WTC11 (cell line): Measurements from ENCODE around the gene ISY1. TPM values are rescaled to one million over a fixed set of nuclear protein-coding genes. Genes with fewer than 3 reads are reported as not detected.

Source experiments
- ATAC-seq: fragments of 200-7000 bp; cut with Tn5 transposase; 2 replicates; pipeline ENCODE4 v1.10.0; 2021; ENCODE audit warnings: mild to moderate bottlenecking, moderate library complexity
- CTCF ChIA-PET: fragments of 300-600 bp; sonication (Branson Sonifier 250); formaldehyde crosslinking; loops from one replicate; lab custom pipeline; 2021; ENCODE audit warnings: antibody characterized with exemption; lab: Charles Lee
- POLR2A ChIA-PET: fragments of 350-600 bp; sonication (Branson Sonifier 250); formaldehyde crosslinking; loops from one replicate; lab custom pipeline; 2021; ENCODE audit warnings: antibody characterized with exemption; lab: Charles Lee
- DNase-seq: peaks from one replicate; pipeline ENCODE4 v3.0.0; 2021; ENCODE audit warnings: low spot score
- H3K27ac Mint-ChIP-seq: 2 replicates; pipeline ENCODE4 v1.8.0; 2021; ENCODE audit warnings: mixed read lengths
- H3K27me3 Mint-ChIP-seq: 2 replicates; pipeline ENCODE4 v1.8.0; 2021; ENCODE audit warnings: low read depth, mild to moderate bottlenecking, moderate library complexity, mixed read lengths
- H3K36me3 Mint-ChIP-seq: 2 replicates; pipeline ENCODE4 v1.8.0; 2021; ENCODE audit warnings: mixed read lengths
- H3K4me1 Mint-ChIP-seq: 2 replicates; pipeline ENCODE4 v1.8.0; 2022; ENCODE audit warnings: mixed read lengths
- H3K4me3 Mint-ChIP-seq: 2 replicates; pipeline ENCODE4 v1.8.0; 2021; ENCODE audit warnings: mild to moderate bottlenecking, moderate library complexity, mixed read lengths
- H3K9me3 Mint-ChIP-seq: 2 replicates; pipeline ENCODE4 v1.8.0; 2021; ENCODE audit warnings: mixed read lengths
- AR ChIP-seq: fragments of 250-450 bp; sonication (Bioruptor Pico); IDR thresholded peaks from 2 replicates; pipeline ENCODE4 v1.9.0; 2021; ENCODE audit warnings: mild to moderate bottlenecking
- ATF6 ChIP-seq: sonication (generic); formaldehyde crosslinking; IDR thresholded peaks from 2 replicates; pipeline ENCODE4 v1.8.1; 2023; ENCODE audit warnings: mild to moderate bottlenecking, missing genetic modification reagents
- CTCF ChIP-seq: fragments of 200-600 bp; IDR thresholded peaks from 2 replicates; pipeline ENCODE4 v1.8.0; 2022; ENCODE audit warnings: antibody characterized with exemption
- ERG ChIP-seq: fragments of 250-450 bp; sonication (Bioruptor Pico); IDR thresholded peaks from 2 replicates; pipeline ENCODE4 v1.8.0; 2021; ENCODE audit warnings: mild to moderate bottlenecking
- FOXJ3 ChIP-seq: sonication (generic); formaldehyde crosslinking; IDR thresholded peaks from 2 replicates; pipeline ENCODE4 v1.9.0; 2021; ENCODE audit warnings: missing genetic modification reagents, mild to moderate bottlenecking, borderline replicate concordance
- JAZF1 ChIP-seq: fragments of 250-450 bp; sonication (Bioruptor Pico); IDR thresholded peaks from 2 replicates; pipeline ENCODE4 v1.9.0; 2021; ENCODE audit warnings: moderate library complexity, mild to moderate bottlenecking, inconsistent platforms
- NR2C2 ChIP-seq: sonication (generic); formaldehyde crosslinking; IDR thresholded peaks from 2 replicates; pipeline ENCODE4 v1.8.0; 2022; ENCODE audit warnings: mild to moderate bottlenecking, missing genetic modification reagents
- RELA ChIP-seq: sonication (generic); formaldehyde crosslinking; IDR thresholded peaks from 2 replicates; pipeline ENCODE4 v1.8.1; 2022; ENCODE audit warnings: missing genetic modification reagents, mild to moderate bottlenecking, borderline replicate concordance
- TEAD4 ChIP-seq: sonication (generic); formaldehyde crosslinking; IDR thresholded peaks from 2 replicates; pipeline ENCODE4 v1.8.0; 2022; ENCODE audit warnings: mild to moderate bottlenecking, missing genetic modification reagents
- ZBTB21 ChIP-seq: sonication (generic); formaldehyde crosslinking; IDR thresholded peaks from 2 replicates; pipeline ENCODE4 v1.8.1; 2023; ENCODE audit warnings: mild to moderate bottlenecking, missing genetic modification reagents, borderline replicate concordance
- ZNF138 ChIP-seq: sonication (generic); formaldehyde crosslinking; conservative IDR thresholded peaks from 2 replicates; pipeline ENCODE4 v1.8.1; 2022; ENCODE audit warnings: mild to moderate bottlenecking, moderate library complexity, missing genetic modification reagents
- ZNF219 ChIP-seq: sonication (generic); formaldehyde crosslinking; IDR thresholded peaks from 2 replicates; pipeline ENCODE4 v1.8.0; 2023; ENCODE audit warnings: missing genetic modification reagents, mild to moderate bottlenecking, borderline replicate concordance
- ZNF532 ChIP-seq: fragments of 250-450 bp; sonication (Bioruptor Pico); IDR thresholded peaks from 2 replicates; pipeline ENCODE4 v1.9.0; 2021; ENCODE audit warnings: mild to moderate bottlenecking, borderline replicate concordance
- ZNF671 ChIP-seq: fragments of 250-450 bp; sonication (Bioruptor Pico); IDR thresholded peaks from 2 replicates; pipeline ENCODE4 v1.8.0; 2021; ENCODE audit warnings: mild to moderate bottlenecking
- total RNA-seq: library from RNA; stranded (reverse); gene quantifications from 3 replicates; pipeline ENCODE4 v1.2.3, GENCODE V29; 2021
- TF ChIP-seq, protein P1 (sequence below): sonication (generic); formaldehyde crosslinking; IDR thresholded peaks from 2 replicates; pipeline ENCODE4 v1.8.1; 2023; ENCODE audit warnings: mild to moderate bottlenecking, missing genetic modification reagents, moderate library complexity

ISY1 gene
- total RNA-seq, 1 experiment from 2014 or later: 25.0 TPM

DNA sequence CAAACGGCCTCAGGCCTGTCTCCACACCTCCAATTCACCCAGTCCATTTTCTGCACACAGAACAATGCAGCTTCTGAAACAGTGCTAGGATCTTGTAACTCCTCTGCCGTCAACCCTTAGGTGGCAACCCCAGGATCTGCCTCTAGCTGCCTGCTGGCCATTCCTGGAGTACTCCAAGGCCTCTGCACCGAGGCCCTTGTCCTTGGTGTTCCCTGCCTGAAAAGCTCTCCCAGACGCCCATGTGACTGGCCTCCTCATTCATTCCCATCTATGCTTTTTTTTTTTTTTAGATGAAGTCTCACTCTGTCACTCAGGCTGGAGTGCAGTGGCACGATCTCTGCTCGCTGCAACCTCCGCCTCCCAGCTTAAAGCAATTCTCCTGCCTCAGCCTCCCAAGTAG lies 57.6 kb downstream of the ISY1 start (continued):
- TF ChIP-seq ERG (CRISPR knock-in tag) (no peak), ZNF219 (no peak)

GRCh38 chr3:129101370-129102138 lies 59.3 kb downstream of the ISY1 start:
- H3K27ac Mint-ChIP-seq: peak overlapping the region; percentile 26
- DNase-seq (no peak), ATAC-seq (no peak)
- peaks cover 4% of the 10 kb centered on the region for H3K9me3 Mint-ChIP-seq
- H3K27me3 Mint-ChIP-seq: no peaks in the 10 kb centered on the region
- H3K36me3 Mint-ChIP-seq: peaks cover 5% of the 10 kb centered on the region
- no peaks in the 10 kb centered on the region for H3K4me1 Mint-ChIP-seq
- CTCF ChIA-PET: interaction anchor here (0.5 to 1.1 kb wide), 3 partner anchors 48 to 277 kb away, joined by 3 to 5 read pairs (median 3); no protein-coding TSS in a partner anchor
- POLR2A ChIA-PET: no interaction called here
- no peak for TF ChIP-seq RELA (CRISPR knock-in tag)
- no peak for TF ChIP-seq JAZF1 (CRISPR knock-in tag)
- H3K4me3 Mint-ChIP-seq: no peak overlapping the region

DNA sequence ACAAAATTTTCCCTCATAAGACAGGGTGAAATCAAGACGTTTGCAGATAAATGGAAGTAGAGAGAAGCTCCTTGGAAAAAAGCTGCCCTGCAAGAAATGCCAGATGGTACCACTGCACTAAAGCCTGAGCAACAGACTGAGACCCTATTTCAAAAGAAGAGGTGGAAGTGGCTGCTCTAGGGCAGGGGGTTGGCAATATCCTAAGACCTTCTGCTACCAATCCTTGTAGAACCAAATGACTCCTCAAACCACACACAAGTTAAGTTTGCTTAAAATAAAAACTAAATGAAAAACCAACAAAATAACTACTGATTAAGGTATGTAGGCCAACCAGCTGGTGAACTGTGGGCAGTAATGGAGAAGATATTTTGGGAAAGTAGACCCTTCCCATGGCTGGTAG lies 60.6 kb downstream of the ISY1 start:
- H3K27me3 Mint-ChIP-seq: no peaks in the 10 kb centered on the region
- H3K4me1 Mint-ChIP-seq: no peaks in the 10 kb centered on the region
- no peak overlapping the region for H3K4me3 Mint-ChIP-seq
- DNase-seq (no peak), ATAC-seq (no peak)
- H3K36me3 Mint-ChIP-seq: peaks cover 5% of the 10 kb centered on the region
- no peak for TF ChIP-seq ZBTB21 (CRISPR knock-in tag)
- TF ChIP-seq, protein P1, sequence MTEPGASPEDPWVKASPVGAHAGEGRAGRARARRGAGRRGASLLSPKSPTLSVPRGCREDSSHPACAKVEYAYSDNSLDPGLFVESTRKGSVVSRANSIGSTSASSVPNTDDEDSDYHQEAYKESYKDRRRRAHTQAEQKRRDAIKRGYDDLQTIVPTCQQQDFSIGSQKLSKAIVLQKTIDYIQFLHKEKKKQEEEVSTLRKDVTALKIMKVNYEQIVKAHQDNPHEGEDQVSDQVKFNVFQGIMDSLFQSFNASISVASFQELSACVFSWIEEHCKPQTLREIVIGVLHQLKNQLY (CRISPR knock-in tag): no peak
- no peak for TF ChIP-seq ATF6 (CRISPR knock-in tag)
- no peak for TF ChIP-seq ZNF671
- no peak for TF ChIP-seq CTCF
- no peak for TF ChIP-seq ZNF138 (CRISPR knock-in tag)
- no peak for TF ChIP-seq ZNF532 (CRISPR knock-in tag)
- TF ChIP-seq AR (CRISPR knock-in tag): no peak
- TF ChIP-seq NR2C2 (CRISPR knock-in tag): no peak
- no peak for TF ChIP-seq ZNF219
- TF ChIP-seq FOXJ3 (CRISPR knock-in tag): no peak
- no peak for TF ChIP-seq TEAD4 (CRISPR knock-in tag)
- no peak for TF ChIP-seq ERG (CRISPR knock-in tag)
- ChIA-PET POLR2A (no interaction called here), CTCF (no interaction called here)
- H3K27ac Mint-ChIP-seq: no peak overlapping the region
- H3K9me3 Mint-ChIP-seq: peaks cover 4% of the 10 kb centered on the region
